Common myeloid progenitor, CD34-positive (primary cell): ENCODE data around the gene ACVR1B.

Experiments used
- CTCF ChIA-PET: fragments of 350-600 bp; sonication (Branson Sonifier 250); formaldehyde crosslinking; loops from one replicate; lab custom pipeline; 2021; ENCODE audit warnings: antibody characterized with exemption; lab: Charles Lee
- POLR2A ChIA-PET: fragments of 350-600 bp; sonication (Branson Sonifier 250); formaldehyde crosslinking; loops from one replicate; lab custom pipeline; 2021; ENCODE audit warnings: antibody characterized with exemption; lab: Charles Lee
- DNase-seq, 3 donors: peaks; one replicate each; pipeline versions ENCODE4 v3.0.0 to v3.0.0-alpha.2; 2013
- H3K27ac ChIP-seq, 2 experiments: 1 replicate in 1 of 2; 2 replicates in 1 of 2; pipeline ENCODE4 v1.7.0; 2013; ENCODE audit warnings: inconsistent platforms in 2 of 2, low read length in 2 of 2, mild to moderate bottlenecking in 2 of 2, low read depth in 1 of 2, moderate library complexity in 1 of 2; ENCODE audit not compliant: severe bottlenecking in 2 of 2, insufficient read depth in 1 of 2, poor library complexity in 1 of 2
- H3K27me3 ChIP-seq, 5 experiments: replicated peaks in 2 of 5; 1 replicate in 3 of 5; 2 replicates in 2 of 5; pipeline versions ENCODE4 v1.6.1 to v1.7.0; 2013; ENCODE audit warnings: low read length in 4 of 5, mild to moderate bottlenecking in 2 of 5, moderate library complexity in 2 of 5, inconsistent platforms in 1 of 5; ENCODE audit not compliant: insufficient read depth in 5 of 5, control insufficient read depth in 4 of 5
- H3K36me3 ChIP-seq, 4 experiments: 1 replicate in 2 of 4; 2 replicates in 2 of 4; pipeline versions ENCODE4 v1.6.1 to v1.7.0; 2013; ENCODE audit warnings: low read length in 3 of 4, control low read depth in 1 of 4, mild to moderate bottlenecking in 1 of 4; ENCODE audit not compliant: control insufficient read depth in 4 of 4, insufficient read depth in 4 of 4
- H3K4me1 ChIP-seq, 4 experiments: 1 replicate in 3 of 4; 2 replicates in 1 of 4; pipeline versions ENCODE4 v1.6.1 to v1.7.1; 2013; ENCODE audit warnings: low read length in 3 of 4, mild to moderate bottlenecking in 3 of 4, control low read depth in 1 of 4, inconsistent platforms in 1 of 4, moderate library complexity in 1 of 4; ENCODE audit not compliant: control insufficient read depth in 4 of 4, insufficient read depth in 4 of 4; ENCODE audit errors: control extremely low read depth in 1 of 4
- H3K4me3 ChIP-seq, 7 experiments: 1 replicate in 4 of 7; 2 replicates in 3 of 7; pipeline versions ENCODE4 v1.5.1 to v1.7.0; 2013; ENCODE audit warnings: mild to moderate bottlenecking in 7 of 7, low read length in 6 of 7, moderate library complexity in 6 of 7, inconsistent platforms in 2 of 7, low read depth in 2 of 7, control low read depth in 1 of 7; ENCODE audit not compliant: insufficient read depth in 4 of 7, control insufficient read depth in 1 of 7; ENCODE audit errors: extremely low read depth in 1 of 7
- H3K9me3 ChIP-seq, 5 experiments: 1 replicate in 4 of 5; 2 replicates in 1 of 5; pipeline versions ENCODE4 v1.6.1 to v1.7.1; 2013; ENCODE audit warnings: low read length in 4 of 5, mild to moderate bottlenecking in 2 of 5, inconsistent platforms in 1 of 5, low read depth in 1 of 5, moderate library complexity in 1 of 5; ENCODE audit not compliant: control insufficient read depth in 4 of 5, insufficient read depth in 2 of 5; ENCODE audit errors: control extremely low read depth in 1 of 5
- WGBS: methylation state at CpG from one replicate; pipeline ENCODE4 v1.1.5; 2013; ENCODE audit not compliant: insufficient coverage; 5-methylcytosine and 5-hydroxymethylcytosine counted together

Gene ACVR1B

DNA sequence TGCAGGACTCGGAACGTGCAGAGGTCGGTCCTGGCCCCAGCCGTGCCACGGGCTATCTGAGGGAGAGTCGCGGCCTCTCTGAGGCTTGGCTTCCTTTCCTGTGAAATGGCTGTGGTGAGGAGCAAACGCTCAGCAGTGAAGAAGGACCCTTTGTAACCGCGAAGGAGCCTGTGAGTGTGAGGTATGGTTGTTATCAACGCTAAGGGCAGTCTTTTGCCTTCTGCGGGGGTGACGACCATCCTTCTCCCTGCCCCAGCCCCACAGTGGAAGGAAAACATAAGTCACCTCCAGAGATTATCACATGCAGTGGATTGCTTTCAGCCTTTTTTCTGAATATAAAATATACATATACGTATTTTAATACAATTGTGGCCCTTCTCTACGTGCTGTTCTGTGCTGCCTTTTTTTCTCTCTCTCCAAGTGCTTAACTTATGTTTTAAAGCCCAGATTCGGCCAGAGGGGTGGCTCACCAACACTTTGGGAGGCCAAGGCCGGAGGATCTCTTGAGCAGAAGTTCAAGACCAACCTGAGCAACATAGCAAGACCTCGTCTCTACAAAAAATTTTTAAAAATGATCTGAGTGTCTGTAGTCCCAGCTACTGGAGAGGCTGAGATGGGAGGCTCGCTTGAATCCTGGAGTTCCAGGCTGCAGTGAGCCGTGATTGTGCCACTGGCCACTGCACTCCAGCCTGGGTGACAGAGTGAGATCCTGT, 72.6 kb downstream of the ACVR1B start:
- no peak for DNase-seq
- H3K4me3 ChIP-seq = peak overlapping the region; percentile 11 to 86 (median 70)
- no peaks in the 10 kb centered on the region for H3K27me3 ChIP-seq
- ChIA-PET CTCF (interaction anchor here (0.6 to 16.1 kb wide), 18 partner anchors 16 to 1348 kb away, joined by 3 to 661 read pairs (median 8); partner anchors contain the start of genes ATG101, NR4A1, SMIM41 and TAMALIN), POLR2A (interaction anchor here (1.1 to 6.4 kb wide), 13 partner anchors 9 to 58 kb away, joined by 4 to 120 read pairs (median 5); partner anchors contain the start of genes NR4A1 and TAMALIN)
- H3K27ac ChIP-seq = peak overlapping the region in 1 of 2 experiments; percentile 61
- no peaks in the 10 kb centered on the region for H3K9me3 ChIP-seq
- peaks cover 8 to 46% (median 43%) of the 10 kb centered on the region in 4 experiments for H3K4me1 ChIP-seq
- WGBS = 10% methylated on average over 9 of the region's 20 CpGs
- no peaks in the 10 kb centered on the region for H3K36me3 ChIP-seq

DNA sequence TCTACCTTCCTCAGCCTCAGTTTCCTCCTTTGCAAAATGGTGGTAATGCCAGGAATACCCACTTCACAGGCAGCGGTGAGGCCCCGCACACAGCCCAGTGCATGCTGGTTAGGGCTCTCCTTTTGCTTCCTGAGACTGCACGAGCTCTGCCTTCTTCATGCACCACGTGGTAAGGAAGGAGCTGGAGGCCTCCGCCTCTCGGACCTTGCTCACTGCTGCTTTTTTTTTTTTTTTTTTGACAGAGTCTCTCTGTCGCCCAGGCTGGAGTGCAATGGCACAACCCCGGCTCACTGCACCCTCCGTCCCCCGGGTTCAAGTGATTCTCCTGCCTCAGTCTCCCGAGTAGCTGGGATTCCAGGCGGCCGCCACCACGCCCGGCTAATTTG, 73.3 kb downstream of the ACVR1B start:
- H3K4me1 ChIP-seq = peaks cover 8 to 46% (median 43%) of the 10 kb centered on the region in 4 experiments
- no peaks in the 10 kb centered on the region for H3K27me3 ChIP-seq
- WGBS = 39% methylated on average over 11 of the region's 15 CpGs
- POLR2A ChIA-PET = interaction anchor here (0.9 to 6.4 kb wide), 11 partner anchors 12 to 58 kb away, joined by 3 to 38 read pairs (median 6); partner anchors contain the start of genes ATG101, NR4A1 and TAMALIN
- no peaks in the 10 kb centered on the region for H3K36me3 ChIP-seq
- peak in 2 of 3 donors; percentile 72 to 75 for DNase-seq
- CTCF ChIA-PET = interaction anchor here (0.6 to 16.1 kb wide), 23 partner anchors 10 to 1347 kb away, joined by 3 to 661 read pairs (median 6); partner anchors contain the start of genes ATG101, NR4A1, SMIM41 and TAMALIN
- H3K27ac ChIP-seq = no peak overlapping the region
- peak overlapping the region in 5 of 7 experiments; percentile 17 to 86 (median 72) for H3K4me3 ChIP-seq
- H3K9me3 ChIP-seq = no peaks in the 10 kb centered on the region

DNA sequence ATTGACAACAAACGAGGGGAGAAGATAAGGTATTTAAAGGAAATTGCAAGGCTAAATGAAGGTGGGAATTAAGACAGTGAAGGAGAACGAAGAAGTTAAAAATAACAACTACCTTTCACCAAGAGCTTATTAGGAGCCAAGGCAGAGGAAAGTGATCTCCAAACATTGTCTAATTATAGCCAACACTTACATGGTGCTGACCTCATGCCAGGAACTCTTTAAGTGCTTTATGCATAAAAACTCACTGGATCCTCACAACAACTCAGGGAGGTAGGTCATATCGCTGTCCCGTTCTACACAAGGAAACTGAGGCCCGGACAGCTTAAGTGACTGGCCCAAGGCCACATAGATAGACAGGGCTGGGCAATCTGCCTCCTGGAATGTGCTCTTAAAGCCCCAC, 74.8 kb downstream of the ACVR1B start:
- Histone ChIP-seq H3K9me3 (no peaks in the 10 kb centered on the region), H3K27ac (no peak overlapping the region), H3K4me1 (peaks cover 8 to 36% (median 35%) of the 10 kb centered on the region in 4 experiments), H3K36me3 (no peaks in the 10 kb centered on the region), H3K4me3 (no peak overlapping the region), H3K27me3 (no peaks in the 10 kb centered on the region)
- ChIA-PET CTCF (interaction anchor here (0.9 to 16.1 kb wide), 17 partner anchors 14 to 128 kb away, joined by 3 to 661 read pairs (median 8); partner anchors contain the start of genes ATG101, NR4A1, SMIM41 and TAMALIN), POLR2A (interaction anchor here (0.6 to 6.4 kb wide), 11 partner anchors 11 to 112 kb away, joined by 3 to 38 read pairs (median 6); partner anchors contain the start of genes ATG101 and NR4A1)
- 94% methylated on average over 3 of the region's 5 CpGs for WGBS
- DNase-seq = no peak

DNA sequence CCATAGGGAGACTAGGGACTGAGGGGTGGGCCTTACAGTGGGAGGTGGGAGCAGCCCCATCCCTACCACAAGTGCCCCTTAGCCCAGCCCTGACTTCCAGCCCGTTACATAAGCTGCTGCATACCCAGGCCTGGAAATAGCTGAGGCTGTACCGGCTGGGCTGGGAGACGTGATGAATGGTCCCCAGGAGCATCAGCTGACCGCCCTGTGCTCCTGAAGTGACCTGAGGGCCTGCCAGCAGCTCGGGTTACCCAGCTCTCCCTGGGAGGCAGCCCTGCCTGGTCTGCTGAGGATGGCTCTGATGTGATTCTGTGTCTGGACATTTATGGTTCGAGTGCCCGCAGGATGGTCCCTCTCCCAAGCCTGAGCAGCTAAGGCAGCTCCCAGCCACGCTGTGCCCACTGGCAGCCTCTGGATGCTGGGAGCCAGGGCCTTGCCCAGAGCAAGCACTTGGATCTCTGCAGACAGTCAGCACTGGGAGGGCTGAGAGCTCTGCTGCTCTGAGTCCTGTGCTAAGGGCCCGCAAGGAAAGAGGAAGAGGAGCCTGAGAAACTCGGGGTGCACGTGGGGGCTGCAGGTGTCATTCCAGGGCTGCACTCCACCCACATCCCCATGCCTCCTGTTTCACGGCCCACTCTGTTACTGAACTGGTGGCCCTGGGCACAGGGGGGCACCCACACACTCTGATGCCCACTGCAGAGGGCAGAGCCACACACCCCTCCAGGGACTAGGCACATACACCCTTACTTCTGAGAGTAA, 75.8 kb downstream of the ACVR1B start:
- POLR2A ChIA-PET = interaction anchor here (0.6 to 2.7 kb wide), 3 partner anchors 16 to 42 kb away, joined by 4 to 16 read pairs (median 11); partner anchors contain the start of genes ATG101 and NR4A1
- Histone ChIP-seq H3K36me3 (no peaks in the 10 kb centered on the region), H3K4me3 (no peak overlapping the region), H3K9me3 (no peaks in the 10 kb centered on the region), H3K27me3 (no peaks in the 10 kb centered on the region), H3K4me1 (peaks cover 8 to 36% (median 35%) of the 10 kb centered on the region in 4 experiments), H3K27ac (no peak overlapping the region)
- CTCF ChIA-PET = interaction anchor here (1.4 to 16.1 kb wide), 8 partner anchors 13 to 97 kb away, joined by 7 to 661 read pairs (median 208); partner anchors contain the start of genes ATG101, NR4A1, SMIM41 and TAMALIN
- no peak for DNase-seq
- WGBS = 98% methylated on average over 9 of the region's 12 CpGs

DNA sequence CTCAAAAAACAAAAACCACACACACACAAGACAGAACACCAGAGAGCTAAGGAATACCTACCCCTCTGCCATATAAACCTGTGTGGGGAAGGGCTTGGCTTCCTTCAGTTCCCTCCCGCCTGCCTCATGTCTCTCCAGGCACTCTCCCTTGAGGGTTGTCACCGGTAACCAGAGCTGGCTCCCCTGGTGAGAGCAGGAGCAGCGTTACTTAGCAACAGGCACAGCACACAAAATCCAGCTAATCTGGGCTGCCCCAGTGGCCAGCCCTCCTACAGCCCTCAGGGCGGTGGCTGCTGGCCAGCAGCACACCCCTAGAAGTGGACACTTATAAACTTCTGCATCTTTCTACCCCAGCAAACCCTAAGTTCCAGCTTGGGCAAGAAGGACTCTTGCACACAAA, 78.2 kb downstream of the ACVR1B start:
- Histone ChIP-seq H3K4me3 (no peak overlapping the region), H3K27me3 (peaks cover 0 to 3% (median 0%) of the 10 kb centered on the region in 5 experiments), H3K36me3 (no peaks in the 10 kb centered on the region), H3K27ac (no peak overlapping the region), H3K9me3 (no peaks in the 10 kb centered on the region), H3K4me1 (peaks cover under 1 to 37% (median 31%) of the 10 kb centered on the region in 4 experiments)
- ChIA-PET POLR2A (no interaction called here), CTCF (interaction anchor here (1.2 to 16.1 kb wide), 7 partner anchors 9 to 44 kb away, joined by 4 to 661 read pairs (median 6); partner anchors contain the start of genes ATG101, NR4A1 and SMIM41)
- 93% methylated on average over 4 of the region's 4 CpGs for WGBS
- DNase-seq = no peak

DNA sequence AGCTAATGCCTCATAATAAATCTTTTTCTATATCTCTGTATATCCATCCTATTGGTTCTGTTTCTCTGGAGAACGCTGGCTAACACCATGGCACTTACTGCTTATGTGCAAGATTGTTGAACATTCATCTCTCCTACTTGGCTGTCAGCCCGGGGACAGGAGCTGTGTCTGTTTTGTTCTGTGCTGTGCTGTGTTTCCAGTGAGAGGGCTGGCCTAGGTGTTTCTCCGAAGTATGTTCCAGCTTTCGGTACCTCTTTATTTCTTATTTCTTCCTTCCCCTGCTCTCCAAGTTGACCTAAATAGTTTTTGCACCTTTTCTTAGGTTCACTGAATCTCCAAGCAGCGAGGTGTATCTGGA, 80.9 kb downstream of the ACVR1B start:
- H3K36me3 ChIP-seq = no peaks in the 10 kb centered on the region
- peaks cover 0 to 32% (median 25%) of the 10 kb centered on the region in 4 experiments for H3K4me1 ChIP-seq
- H3K4me3 ChIP-seq = peak overlapping the region in 5 of 7 experiments; percentile 31 to 63 (median 33)
- no peaks in the 10 kb centered on the region for H3K9me3 ChIP-seq
- POLR2A ChIA-PET = interaction anchor here (0.8 to 2.4 kb wide), 8 partner anchors 9 to 49 kb away, joined by 3 to 30 read pairs (median 4); partner anchors contain the start of genes ATG101, NR4A1 and TAMALIN
- 29% methylated on average over 2 of the region's 5 CpGs for WGBS
- CTCF ChIA-PET = interaction anchor here (0.8 to 18.9 kb wide), 9 partner anchors 7 to 92 kb away, joined by 3 to 661 read pairs (median 7); partner anchors contain the start of genes ATG101, NR4A1 and SMIM41
- no peak overlapping the region for H3K27ac ChIP-seq
- H3K27me3 ChIP-seq = peaks cover 0 to 27% (median 6%) of the 10 kb centered on the region in 5 experiments
- peak in 1 of 3 donors; percentile 25 for DNase-seq
